HG02642 (cell line): ENCODE measurements around the gene PRKAB1.

Experiments used
- ATAC-seq: cut with Tn5 transposase; IDR thresholded peaks from one replicate; pipeline ENCODE4 v1.9.1; 2021; ENCODE audit warnings: mild to moderate bottlenecking; ENCODE audit not compliant: unreplicated experiment, poor library complexity

PRKAB1 gene

GRCh38 chr12:119660076-119660475 lies 7.9 kb upstream of the PRKAB1 start:
- no peak for ATAC-seq

- no peak for ATAC-seq
These were observed 6.1 kb upstream of the PRKAB1 start for GRCh38 chr12:119661882-119662281.

- ATAC-seq, result no peak
These were observed 3.3 kb upstream of the PRKAB1 start for GRCh38 chr12:119664642-119665041.

- no peak for ATAC-seq
These were observed 2.6 kb upstream of the PRKAB1 start for GRCh38 chr12:119665164-119665929.

GRCh38 chr12:119666226-119666795 lies 1.6 kb upstream of the PRKAB1 start:
- no peak for ATAC-seq

GRCh38 chr12:119666900-119667576 lies 895 bp upstream of the PRKAB1 start:
- no peak for ATAC-seq

DNA sequence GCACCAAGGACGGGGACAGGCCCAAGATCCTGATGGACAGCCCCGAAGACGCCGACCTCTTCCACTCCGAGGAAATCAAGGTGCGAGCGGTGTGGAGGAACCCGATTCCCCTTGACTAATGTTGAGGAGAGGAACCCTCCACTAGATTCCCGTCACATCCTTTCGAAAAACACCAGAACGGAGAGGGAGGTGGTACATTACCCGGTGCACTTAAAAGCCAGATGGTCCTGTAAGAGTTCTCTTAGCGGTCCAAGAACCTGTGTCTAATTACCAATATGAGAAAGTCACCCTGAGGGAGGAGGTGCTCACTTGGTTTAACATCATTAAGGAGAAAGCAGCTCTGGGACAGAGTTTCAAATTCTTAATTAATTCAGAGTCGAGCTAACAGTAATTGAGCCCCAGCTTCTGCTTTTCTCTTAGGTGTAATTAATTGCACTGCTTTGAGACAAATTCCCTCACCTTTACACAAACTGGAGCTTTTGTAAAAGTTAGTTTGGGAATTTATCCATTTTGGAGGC lies 450 bp downstream of the PRKAB1 start:
- ATAC-seq, result no peak

DNA sequence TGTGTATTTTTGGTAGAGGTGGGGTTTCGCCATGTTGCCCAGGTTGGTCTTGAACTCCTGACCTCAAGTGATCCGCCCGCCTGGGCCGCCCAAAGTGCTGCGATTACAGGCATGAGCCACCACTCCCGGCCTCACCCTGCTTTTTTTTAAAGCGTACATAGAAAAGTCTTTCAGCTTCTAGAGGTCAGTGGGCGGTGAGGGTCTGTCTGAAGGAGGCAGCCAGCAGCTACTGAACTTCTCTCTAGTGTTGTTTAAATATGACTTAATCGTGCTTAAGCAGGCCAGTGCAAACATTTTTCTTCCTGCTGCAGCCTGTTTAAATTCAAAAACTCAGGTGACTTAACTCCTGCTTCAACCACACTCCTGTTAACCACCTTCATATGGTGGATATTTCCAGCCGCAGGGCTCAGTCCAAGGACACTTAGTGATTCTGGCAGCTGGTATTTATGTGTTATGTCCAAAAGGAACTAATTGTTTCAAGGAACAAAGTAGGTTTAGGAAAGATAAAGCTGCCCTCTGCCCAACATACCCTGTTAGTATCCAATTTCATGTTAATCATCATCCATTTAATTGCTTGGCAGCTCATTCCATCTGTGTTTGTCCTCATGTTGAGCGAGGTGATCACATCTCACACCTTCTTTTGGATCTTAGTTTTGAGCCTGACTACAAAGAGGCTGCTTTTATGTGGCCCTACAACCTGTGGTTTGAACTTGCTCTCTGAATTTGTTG lies 2.0 kb downstream of the PRKAB1 start:
- no peak for ATAC-seq

- no peak for ATAC-seq
These were observed 3.1 kb downstream of the PRKAB1 start for GRCh38 chr12:119671070-119671469.

DNA sequence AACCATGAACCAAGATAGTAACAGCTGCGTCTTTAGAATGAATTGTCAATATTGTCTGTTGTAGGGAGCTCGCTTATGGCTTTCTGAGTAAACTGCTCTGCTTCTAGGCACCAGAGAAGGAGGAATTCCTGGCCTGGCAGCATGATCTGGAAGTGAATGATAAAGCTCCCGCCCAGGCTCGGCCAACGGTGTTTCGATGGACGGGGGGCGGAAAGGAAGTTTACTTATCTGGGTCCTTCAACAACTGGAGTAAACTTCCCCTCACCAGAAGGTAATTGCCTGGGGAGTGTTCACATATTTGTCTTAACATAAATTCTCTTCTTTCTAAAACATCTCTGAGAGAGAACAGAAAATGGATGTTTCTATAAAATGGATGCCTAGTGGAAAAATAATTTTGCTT lies 4.3 kb downstream of the PRKAB1 start:
- no peak for ATAC-seq

GRCh38 chr12:119673634-119674033 lies 5.7 kb downstream of the PRKAB1 start:
- no peak for ATAC-seq

- ATAC-seq, result no peak
These were observed 6.6 kb downstream of the PRKAB1 start for GRCh38 chr12:119674560-119674959.

- no peak for ATAC-seq
These were observed 8.1 kb downstream of the PRKAB1 start for GRCh38 chr12:119676022-119676421.

- ATAC-seq, result no peak
These were observed 8.6 kb downstream of the PRKAB1 start for GRCh38 chr12:119676573-119676972.

DNA sequence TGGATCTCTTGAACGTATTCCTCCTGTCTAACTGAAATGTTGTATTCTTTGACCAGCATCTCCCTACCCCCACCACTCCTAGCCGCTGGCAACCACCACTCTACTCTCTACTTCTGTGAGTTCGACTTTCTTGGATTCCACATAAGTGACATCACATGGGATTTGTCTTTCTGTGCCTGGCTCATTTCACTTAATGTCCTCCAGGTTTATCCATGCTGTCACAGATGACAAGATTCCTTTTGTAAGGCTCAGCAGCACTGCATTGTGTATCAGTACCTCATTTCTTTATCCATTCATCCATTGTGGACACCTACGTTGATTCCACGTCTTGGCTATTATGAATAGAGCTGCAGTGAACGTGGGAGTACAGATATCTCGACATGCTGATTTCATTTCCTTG lies 10.5 kb downstream of the PRKAB1 start:
- ATAC-seq, result no peak

DNA sequence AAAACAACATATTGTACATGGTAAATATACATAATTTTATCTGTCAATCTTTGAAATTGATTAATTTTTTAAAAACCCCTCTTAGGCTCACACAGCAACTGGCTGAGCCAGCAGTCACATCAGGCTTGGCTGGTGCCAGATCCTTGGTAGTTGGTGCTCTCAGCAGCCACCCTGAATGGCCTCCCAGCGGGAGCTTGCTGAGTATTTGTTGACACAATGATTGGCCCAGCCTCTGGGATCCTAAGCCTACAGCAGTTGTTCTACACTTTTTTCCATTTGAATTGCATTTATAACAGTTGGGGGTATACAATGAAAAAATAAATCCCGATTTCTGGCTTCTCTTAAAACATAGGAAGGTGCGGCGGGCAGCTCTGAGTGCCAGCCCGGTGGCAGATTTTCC lies 11.1 kb downstream of the PRKAB1 start:
- no peak for ATAC-seq

- ATAC-seq, result no peak
These were observed 11.6 kb downstream of the PRKAB1 start for GRCh38 chr12:119679490-119679889.

- ATAC-seq, result no peak
These were observed 13.2 kb downstream of the PRKAB1 start for GRCh38 chr12:119681111-119681510.

DNA sequence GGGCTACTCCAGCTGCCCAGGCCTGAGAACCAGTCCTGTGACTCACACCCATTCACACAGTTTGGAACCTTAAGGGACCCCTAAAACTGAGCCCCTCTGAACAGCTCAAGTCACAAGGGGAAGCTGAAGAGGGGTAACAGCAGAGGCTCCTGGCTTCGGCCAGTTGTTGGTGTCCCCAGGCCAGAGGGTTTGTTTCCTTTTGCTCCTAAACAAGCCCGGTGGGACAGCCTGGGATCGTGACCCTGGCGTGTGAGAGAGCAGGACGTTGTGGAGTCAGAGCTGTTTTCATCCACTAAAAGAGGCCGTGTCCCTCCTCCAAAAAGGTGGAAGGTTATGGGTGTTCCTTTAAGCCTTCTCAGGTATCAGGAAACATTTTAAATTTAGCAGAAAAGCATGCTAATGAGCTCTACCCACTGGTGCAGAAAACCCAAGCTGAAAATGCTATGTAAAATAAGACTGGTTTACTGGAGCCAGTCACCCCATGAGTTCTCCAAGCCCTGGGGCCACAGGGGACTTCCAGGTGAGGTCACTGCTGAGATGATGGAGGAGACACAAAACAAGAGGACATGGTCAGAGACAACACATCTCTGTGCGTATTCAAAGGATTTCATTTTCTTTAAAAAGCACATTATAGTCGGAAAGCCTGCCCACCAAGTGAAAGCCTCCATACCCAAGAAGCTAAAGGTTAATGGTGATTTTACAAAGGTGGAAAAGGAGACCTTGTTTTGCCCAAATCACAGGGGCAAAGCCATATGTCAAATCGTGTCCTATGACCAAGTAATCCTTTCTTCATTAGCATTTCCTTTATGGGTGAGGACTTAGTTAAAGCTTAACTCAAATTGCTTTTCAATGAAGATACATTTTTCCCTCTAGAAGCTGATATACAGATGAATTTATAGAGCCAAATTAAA lies 14.1 kb downstream of the PRKAB1 start:
- ATAC-seq, result peak; percentile 73
